Prostate gland (tissue), 2 donors: ENCODE measurements around the gene ASPSCR1. TPM values are rescaled to one million over a fixed set of nuclear protein-coding genes. Genes with fewer than 3 reads are reported as not detected.

Experiments
- DNase-seq: peaks from one replicate; pipeline ENCODE4 v3.0.0-alpha.2; 2019; ENCODE audit warnings: low spot score
- H3K27ac ChIP-seq, 2 donors: fragments of 200-600 bp; sonication (generic); 2 replicates each; pipeline ENCODE4 v1.5.1; 2017 to 2019
- H3K27me3 ChIP-seq: fragments of 200-600 bp; sonication (generic); replicated peaks from 2 replicates; pipeline ENCODE4 v1.5.1; 2019; ENCODE audit not compliant: insufficient read depth
- H3K36me3 ChIP-seq, 2 donors: fragments of 200-600 bp; sonication (generic); 1 replicate in 1 of 2; 2 replicates in 1 of 2; pipeline versions ENCODE4 v1.5.1 to v1.8.1; 2017 to 2019
- H3K4me1 ChIP-seq: fragments of 200-600 bp; sonication (generic); replicated peaks from 2 replicates; pipeline ENCODE4 v1.5.1; 2019
- H3K4me3 ChIP-seq, 2 donors: fragments of 200-600 bp; sonication (generic); 2 replicates each; pipeline ENCODE4 v1.5.1; 2017 to 2019
- H3K9me3 ChIP-seq: fragments of 200-600 bp; sonication (generic); 2 replicates; pipeline ENCODE4 v1.5.1; 2017
- POLR2A ChIP-seq: fragments of 450-650 bp; IDR thresholded peaks from one replicate; pipeline ENCODE4 v1.6.1; 2016; ENCODE audit warnings: antibody characterized with exemption, mild to moderate bottlenecking
- POLR2AphosphoS5 ChIP-seq: sonication (generic); formaldehyde crosslinking; IDR thresholded peaks from one replicate; pipeline ENCODE4 v1.6.1; 2017; ENCODE audit warnings: antibody characterized with exemption
- WGBS: methylation state at CpG from one replicate; pipeline ENCODE4 v1.1.5; 2018; 5-methylcytosine and 5-hydroxymethylcytosine counted together
- intact Hi-C: fragments of 100-400 bp; cut with DNase I; formaldehyde crosslinking; loops from one replicate; pipeline ENCODE4 v1.14.2; 2022
- total RNA-seq, 2 donors: library from RNA; depleted of rRNA; stranded (reverse); fragments of >200 nt; gene quantifications; one replicate each; pipeline ENCODE4 v1.1.0, GENCODE V29; 2016
- TF ChIP-seq, protein P1 (sequence below), 4 experiments: fragments of 200-600 bp in 2 of 4; fragments of 450-650 bp in 2 of 4; sonication (generic) in 2 of 4; IDR thresholded peaks; 1 replicate in 3 of 4; 2 replicates in 1 of 4; pipeline ENCODE4 v1.5.1; 2016 to 2019; ENCODE audit warnings: antibody characterized with exemption in 4 of 4, mild to moderate bottlenecking in 2 of 4, moderate library complexity in 2 of 4

The ASPSCR1 gene, protein sequence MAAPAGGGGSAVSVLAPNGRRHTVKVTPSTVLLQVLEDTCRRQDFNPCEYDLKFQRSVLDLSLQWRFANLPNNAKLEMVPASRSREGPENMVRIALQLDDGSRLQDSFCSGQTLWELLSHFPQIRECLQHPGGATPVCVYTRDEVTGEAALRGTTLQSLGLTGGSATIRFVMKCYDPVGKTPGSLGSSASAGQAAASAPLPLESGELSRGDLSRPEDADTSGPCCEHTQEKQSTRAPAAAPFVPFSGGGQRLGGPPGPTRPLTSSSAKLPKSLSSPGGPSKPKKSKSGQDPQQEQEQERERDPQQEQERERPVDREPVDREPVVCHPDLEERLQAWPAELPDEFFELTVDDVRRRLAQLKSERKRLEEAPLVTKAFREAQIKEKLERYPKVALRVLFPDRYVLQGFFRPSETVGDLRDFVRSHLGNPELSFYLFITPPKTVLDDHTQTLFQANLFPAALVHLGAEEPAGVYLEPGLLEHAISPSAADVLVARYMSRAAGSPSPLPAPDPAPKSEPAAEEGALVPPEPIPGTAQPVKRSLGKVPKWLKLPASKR
- 10 to 100 TPM; 30.7 to 39.7 TPM for total RNA-seq

DNA sequence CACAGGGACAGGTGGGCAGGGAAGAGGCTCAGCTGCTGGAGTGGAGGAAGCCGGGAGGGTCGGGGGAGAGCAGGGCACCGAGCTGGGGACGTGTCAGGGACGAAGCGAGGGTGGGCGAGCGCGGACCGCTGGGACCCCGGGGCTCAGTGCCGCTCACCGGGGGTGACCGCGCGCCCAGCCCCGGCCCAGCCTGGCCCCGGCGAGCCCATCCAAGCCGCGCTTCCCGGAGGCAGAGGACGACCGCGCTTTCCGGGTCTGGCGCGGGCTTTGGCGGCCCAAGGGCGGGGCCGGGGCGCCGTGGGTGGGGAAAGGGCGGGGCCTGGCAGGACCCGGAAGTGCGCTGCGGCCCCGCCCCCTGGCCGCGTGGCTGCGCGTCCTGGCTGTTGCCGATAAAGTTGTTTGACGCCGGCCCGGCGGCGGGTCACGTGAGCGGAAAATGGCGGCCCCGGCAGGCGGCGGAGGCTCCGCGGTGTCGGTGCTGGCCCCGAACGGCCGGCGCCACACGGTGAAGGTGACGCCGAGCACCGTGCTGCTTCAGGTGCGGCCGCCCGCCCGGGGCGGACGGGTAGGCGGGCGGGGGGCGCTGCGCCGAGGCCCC, at the start of gene ASPSCR1:
Gene ASPSCR1 (plus strand): TSS at position 419 of the 598 bp plus-strand sequence. CDS start 18 bp downstream, at position 437.
- under 1% methylated on average over 51 of the region's 76 CpGs for WGBS
- no peaks in the 10 kb centered on the region for H3K27me3 ChIP-seq

DNA sequence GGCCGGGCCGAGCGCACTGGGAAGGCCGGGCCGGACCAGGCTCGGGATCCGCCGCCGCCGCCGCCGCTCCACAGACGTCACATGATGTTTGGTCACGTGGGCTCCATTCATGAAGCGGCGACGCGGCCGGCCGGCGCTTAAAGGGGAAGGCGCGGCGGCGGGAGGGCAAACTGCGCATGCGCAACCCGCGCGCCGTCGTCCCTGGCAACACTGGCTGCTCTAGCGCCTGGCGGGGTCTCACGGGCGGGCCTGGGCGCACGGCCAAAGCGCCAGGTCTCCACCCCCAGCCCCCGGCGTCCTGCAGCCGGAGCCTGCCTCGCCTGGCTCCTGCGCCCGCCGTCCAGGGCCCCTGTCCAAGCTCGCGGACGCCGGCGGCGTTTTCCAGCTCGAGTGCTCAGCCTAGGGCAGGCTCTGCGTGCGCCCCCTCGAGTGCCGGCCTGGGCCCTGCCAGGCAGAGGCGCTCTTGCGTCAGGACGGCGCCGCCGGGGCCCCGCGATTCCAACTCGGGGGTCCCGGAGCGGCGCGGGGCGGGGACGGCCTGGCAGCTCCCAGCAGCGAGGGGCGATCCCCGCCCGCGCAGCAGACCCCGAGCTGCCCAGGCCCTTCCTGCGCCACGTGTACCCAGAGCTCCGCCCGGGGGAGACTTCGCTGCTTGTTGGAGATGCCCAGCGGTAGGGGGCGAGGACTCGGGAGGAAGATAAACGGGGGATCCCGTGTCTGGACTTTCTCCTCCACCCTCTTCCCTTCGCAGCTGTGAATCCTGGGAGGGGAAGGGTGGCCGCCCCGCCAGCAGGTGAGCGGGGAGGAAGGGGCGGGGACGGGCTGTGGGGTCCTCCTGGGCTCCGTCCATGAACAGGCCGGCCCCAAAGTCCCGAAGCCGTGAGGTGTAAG, 49.5 kb upstream of the ASPSCR1 start, which contains the start of gene MAFG:
Gene MAFG (minus strand): TSS at position 83 of the 891 bp plus-strand sequence. CDS start 4,550 bp downstream, outside the sequence.
- no peaks in the 10 kb centered on the region for H3K27me3 ChIP-seq
- intact Hi-C loops = no loop called here
- DNase-seq = peak; percentile 90
- TF ChIP-seq POLR2A (peak; percentile 72), POLR2AphosphoS5 (peak; percentile 93)
- TF ChIP-seq, protein P1, sequence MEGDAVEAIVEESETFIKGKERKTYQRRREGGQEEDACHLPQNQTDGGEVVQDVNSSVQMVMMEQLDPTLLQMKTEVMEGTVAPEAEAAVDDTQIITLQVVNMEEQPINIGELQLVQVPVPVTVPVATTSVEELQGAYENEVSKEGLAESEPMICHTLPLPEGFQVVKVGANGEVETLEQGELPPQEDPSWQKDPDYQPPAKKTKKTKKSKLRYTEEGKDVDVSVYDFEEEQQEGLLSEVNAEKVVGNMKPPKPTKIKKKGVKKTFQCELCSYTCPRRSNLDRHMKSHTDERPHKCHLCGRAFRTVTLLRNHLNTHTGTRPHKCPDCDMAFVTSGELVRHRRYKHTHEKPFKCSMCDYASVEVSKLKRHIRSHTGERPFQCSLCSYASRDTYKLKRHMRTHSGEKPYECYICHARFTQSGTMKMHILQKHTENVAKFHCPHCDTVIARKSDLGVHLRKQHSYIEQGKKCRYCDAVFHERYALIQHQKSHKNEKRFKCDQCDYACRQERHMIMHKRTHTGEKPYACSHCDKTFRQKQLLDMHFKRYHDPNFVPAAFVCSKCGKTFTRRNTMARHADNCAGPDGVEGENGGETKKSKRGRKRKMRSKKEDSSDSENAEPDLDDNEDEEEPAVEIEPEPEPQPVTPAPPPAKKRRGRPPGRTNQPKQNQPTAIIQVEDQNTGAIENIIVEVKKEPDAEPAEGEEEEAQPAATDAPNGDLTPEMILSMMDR (IDR thresholded peaks at IDR 0.05) = peak in 2 of 4 experiments; percentile 26 to 54
- WGBS = under 1% methylated on average over 56 of the region's 98 CpGs
- peaks cover 22% of the 10 kb centered on the region for H3K4me1 ChIP-seq
- no peaks in the 10 kb centered on the region for H3K36me3 ChIP-seq
- H3K9me3 ChIP-seq = no peaks in the 10 kb centered on the region
- H3K27ac ChIP-seq = peak within 1 kb of the TSS; percentile 83 to 85
- H3K4me3 ChIP-seq = peak within 1 kb of the TSS; percentile 89 to 98

More for the DNA sequence above, at the start of gene ASPSCR1:
- Histone ChIP-seq H3K4me3 (peak within 1 kb of the TSS; percentile 87 to 90), H3K27ac (peak within 1 kb of the TSS; percentile 75 to 94), H3K4me1 (peaks cover 4% of the 10 kb centered on the region), H3K36me3 (no peaks in the 10 kb centered on the region), H3K9me3 (no peaks in the 10 kb centered on the region)
- peak; percentile 88 for DNase-seq
- peak; percentile 52 for TF ChIP-seq POLR2AphosphoS5
- TF ChIP-seq, protein P1 (IDR thresholded peaks at IDR 0.05) = peak in 1 of 4 experiments; percentile 20
- TF ChIP-seq POLR2A = peak; percentile 85
- intact Hi-C loops = no loop called here

DNA sequence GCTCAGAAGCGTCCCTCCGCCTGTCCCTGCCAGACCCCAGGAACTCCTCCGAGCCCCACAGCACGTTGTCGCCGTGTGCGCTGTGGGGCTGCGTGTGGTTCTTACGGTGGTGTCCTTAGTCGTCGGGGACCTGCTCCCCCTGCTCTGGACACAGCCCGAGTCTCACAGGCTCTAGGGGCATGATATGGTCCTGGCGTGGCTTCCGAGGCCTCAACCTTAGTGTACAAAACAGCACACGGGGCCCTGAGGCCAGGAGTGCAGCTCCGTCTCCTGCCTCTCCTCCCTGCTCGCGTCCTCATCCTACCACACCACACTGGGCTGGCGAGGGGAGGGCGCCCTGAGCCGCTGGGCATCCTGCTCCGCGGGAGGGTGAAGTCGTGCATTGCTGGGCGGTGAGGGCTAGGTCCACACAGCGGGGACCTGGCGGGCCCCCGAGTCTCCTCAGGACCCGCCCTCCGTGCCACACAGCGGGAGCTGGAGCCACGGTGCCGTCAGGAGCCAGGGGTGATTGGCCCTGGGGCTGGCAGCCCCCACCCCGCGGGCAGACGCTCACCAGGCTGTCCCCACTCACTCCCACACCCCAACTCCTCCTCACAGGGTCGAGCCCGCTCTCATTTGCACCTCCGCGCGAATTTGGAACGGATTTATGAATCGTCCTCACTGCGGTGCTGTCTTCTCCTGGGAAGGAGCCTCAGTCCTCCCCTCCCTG, 48.7 kb upstream of the ASPSCR1 start:
- WGBS = 25% methylated on average over 43 of the region's 44 CpGs
- Histone ChIP-seq H3K9me3 (no peaks in the 10 kb centered on the region), H3K4me1 (peaks cover 17% of the 10 kb centered on the region), H3K27me3 (no peaks in the 10 kb centered on the region), H3K36me3 (no peaks in the 10 kb centered on the region), H3K4me3 (peak overlapping the region; percentile 89 to 98), H3K27ac (peak overlapping the region in 1 of 2 donors; percentile 45)
- intact Hi-C loops = no loop called here
- no peak for DNase-seq
- TF ChIP-seq, protein P1 (IDR thresholded peaks at IDR 0.05) = no peak
- no peak for TF ChIP-seq POLR2A
- TF ChIP-seq POLR2AphosphoS5 = no peak
